Renal cortical epithelial cell (primary cell): Measurements from ENCODE around the gene ITPKA. TPM values are rescaled to one million over a fixed set of nuclear protein-coding genes. Genes with fewer than 3 reads are reported as not detected.
"Not testable (repeated sequence)": the region's sequence is repeated elsewhere in the genome, so short reads cannot be mapped to it uniquely, and the experiment has no call there.

Experiments
- DNase-seq: peaks from one replicate; pipeline ENCODE4 v3.0.0-alpha.2; 2011; ENCODE audit warnings: low read depth
- total RNA-seq: library from RNA; depleted of rRNA; stranded (reverse); fragments of >200 nt; gene quantifications from 2 replicates; pipeline ENCODE4 v1.2.3, GENCODE V29; 2014

Gene ITPKA
- 4.5 and 9.7 TPM in 2 replicates for total RNA-seq

DNA sequence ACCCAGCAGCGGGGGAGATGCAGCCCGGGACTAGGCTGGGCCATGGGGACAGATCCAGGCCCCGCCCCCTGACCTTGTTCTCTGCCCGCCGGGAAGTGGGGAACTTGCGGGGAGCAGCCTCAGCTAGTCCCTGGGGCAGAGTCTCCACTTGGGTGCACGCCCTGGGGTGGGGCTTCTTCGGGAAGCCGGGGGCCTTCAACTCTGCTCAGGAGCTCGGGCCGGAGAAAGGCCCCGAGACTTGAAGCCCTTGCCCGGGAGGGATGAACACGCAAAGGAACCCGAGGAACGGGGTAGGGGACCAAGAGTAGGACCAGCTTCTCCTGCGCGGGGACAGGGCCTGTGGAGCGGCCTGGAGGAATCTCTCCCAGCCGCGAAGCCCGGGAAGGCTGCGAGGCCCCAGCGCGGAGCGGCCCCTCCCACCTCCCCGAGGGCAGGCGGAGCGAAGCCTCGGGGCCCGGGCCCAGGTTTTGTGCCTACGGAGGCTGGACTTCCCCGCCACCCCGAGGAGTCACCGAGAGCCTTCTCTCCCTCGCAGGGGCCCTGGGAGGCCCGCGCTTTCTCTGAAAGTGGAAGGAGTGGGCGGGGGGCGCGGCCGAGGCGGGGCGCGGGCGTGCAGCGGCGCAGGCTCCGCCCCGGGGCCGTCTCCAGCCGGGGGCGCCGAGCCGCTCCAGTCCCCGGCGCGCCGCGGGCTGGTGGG is at the start of gene ITPKA:
Gene ITPKA, plus strand, starts transcription at position 670 of the 697 bp plus-strand sequence. CDS start 54 bp downstream, outside the sequence.
- DNase-seq, result peak; percentile 26

DNA sequence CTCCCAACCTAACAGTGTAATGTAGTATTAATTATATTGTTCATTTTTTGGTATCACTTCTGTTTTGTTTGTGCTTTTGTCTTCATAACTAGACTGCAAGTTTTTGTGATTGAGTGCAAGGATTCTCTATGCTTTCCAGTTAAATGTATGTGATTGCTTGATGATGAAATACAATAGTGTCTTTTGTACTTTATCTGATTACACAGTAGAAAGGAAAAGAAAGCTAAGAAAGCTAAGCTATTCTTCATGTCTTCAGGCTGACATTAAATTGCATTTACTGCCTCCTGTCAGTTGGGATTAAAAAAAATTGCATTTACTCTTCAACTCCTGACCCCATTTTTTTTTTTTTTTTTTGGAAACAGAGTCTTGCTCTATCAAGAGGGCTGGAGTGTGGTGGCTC is 48.3 kb upstream of the ITPKA start:
- no peak for DNase-seq

DNA sequence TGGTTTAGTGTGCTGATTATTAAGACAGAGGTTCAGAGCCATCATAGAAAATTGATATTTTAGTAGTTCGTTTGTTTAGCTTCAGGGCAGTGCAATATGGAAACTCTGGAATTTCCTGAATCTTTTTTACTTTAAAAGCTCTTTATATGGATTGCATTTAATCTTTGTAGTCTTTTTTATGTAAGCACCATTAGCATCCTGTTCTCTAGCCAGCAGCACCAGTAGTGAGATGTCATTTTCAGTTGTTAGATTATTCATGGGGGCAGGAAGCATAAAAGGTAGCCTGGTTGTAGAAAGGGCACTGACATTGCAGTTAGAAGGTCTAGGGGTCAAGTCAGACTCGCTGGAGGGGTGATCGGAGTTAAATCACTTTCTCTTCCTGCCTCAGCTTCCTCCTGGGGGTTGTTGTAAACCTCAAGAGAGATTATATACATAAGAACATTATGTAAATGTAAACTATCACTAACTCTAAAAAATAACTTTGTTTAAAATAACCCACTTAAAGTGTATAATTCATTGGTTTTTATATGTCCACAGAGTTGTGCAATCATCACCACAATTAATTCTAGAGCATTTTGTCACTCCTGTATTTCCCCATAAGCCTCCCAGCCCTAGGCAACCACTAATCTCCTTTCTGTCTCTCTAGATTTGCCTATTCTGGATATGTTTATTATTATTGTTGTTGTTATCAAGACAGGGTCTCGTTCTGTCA is 31.4 kb upstream of the ITPKA start:
- peak; percentile 43 for DNase-seq

DNA sequence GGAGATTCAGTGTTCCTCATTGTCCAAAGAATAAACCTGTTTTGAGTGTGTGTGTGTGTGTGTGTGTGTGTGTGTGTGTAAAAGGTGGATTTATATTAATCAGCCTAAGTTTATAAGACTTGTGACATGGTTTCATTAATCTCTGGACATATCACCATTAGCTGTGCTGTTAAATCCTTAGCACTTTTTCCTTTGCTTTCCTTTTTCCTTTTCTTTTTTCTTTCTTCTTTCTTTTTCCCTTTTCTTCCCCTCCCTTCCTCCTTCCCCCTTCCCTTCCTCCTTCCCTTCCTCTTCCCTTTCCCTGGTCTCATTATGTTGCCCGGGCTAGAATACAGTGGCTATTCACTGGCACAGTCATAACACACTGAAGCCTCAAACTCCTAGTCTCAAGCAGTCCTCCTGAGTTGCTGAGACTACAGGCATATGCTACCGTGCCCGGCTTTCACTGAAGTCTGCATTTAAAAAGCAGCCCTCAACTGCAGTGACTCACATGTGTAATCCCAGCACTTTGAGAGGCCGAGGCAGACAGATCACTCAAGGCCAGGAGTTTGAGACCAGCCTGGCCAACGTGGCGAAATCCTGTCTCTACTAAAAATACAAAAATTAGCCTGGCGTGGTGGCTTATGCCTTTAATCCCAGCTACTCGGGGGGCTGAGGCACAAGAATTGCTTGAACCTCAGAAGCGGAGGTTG is 28.6 kb upstream of the ITPKA start:
- DNase-seq, result no peak

DNA sequence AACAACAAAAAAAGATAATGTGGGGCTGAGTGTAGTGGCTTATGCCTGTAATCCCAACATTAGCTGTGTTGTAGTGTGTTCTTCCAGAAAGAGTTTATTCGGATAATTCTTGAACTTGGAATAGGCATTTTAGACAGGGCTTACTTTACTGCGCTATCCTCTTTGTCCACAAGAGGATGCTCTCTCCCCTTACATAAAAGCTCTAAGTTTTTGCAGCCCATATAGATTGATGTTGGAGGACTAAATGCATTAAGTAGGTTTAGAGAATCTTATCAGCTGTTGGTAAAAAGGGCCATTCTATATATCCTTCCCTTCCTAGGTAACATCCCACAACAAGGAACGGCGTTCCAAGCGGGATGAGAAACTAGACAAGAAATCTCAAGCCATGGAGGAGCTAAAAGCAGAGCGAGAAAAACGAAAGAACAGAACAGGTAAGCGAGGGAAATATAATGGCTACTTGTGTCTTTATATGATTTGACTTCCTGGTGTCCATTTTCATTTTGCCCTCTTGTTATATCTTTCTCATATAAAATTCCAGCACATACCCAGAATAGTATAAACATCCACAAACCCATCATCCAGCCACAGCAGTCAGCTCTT is 27.8 kb upstream of the ITPKA start:
- DNase-seq, result peak; percentile 66

DNA sequence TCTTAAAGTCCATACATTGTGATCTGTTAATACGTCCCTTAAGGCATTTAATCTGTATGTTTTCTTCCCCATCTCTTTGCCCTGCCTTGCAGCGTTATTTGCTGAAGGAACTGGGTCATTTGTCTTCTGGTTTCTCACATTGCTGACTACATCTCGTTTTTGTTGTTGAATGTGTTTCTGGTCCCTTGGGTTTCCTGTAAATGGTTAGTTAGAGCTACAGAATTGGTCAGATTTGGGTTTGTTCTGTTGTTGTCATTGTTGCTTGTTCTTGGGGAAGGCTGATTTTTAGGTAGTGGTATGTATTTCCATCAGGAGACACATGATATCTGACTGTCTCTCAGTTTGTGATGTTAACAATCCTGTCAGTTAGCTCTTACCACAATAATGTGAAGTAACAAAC is 27.0 kb upstream of the ITPKA start:
- DNase-seq, result no peak

DNA sequence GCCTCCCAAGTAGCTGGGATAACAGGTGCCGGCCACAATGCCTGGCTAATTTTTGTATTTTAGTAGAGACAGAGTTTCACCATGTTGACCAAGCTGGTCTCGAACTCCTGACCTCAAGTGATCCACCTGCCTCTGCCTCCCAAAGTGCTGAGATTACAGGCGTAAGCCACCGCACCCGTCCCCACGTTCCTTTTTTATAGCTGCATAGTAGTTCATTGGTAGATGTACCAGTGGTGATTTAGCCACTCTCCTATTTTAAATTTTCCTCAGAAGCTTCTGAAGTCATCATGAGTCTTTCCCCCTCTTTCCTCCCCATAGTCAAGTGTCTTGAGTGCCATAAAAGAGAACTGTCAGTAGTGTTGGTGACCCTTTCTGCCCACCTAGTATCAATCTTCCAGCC is 24.0 kb upstream of the ITPKA start:
- DNase-seq, result not testable (repeated sequence)

DNA sequence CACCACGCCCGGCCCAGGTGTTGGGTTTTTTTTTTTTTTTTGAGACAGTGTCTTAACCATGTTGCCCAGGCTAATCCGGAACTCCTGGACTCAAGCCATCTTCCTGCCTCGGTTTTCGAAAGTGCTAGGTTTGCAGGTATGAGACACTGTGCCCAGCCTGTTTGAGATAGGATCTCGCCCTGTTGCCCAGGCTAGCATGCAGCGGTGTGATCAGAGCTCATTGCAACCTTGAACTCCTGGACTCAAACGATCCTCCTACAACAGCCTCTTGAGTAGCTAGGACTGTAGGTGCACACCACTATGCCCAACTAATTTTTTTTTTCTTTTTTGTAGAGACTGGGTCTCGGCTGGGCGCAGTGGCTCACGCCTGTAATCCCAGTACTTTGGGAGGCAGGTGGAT is 20.3 kb upstream of the ITPKA start:
- no peak for DNase-seq

DNA sequence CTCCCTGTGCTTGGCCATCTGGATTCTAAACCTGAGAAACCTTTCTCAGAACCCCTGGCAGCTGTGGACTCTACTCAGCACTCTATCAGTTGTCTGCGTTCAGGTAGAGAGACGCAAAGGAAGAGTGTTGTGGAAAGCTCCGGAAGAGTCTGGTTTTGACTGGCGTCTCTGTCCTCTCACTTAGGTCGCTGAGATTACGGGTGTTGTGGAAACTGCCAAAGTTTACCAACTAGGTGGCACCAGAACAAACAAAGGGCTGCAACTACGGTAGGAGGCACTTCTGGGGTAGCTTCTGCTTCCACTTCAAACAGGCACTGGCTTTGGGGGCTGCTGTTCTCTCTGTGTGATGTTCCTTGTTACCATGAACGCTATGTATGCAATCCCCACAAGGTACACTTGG is 19.2 kb upstream of the ITPKA start:
- DNase-seq, result no peak

DNA sequence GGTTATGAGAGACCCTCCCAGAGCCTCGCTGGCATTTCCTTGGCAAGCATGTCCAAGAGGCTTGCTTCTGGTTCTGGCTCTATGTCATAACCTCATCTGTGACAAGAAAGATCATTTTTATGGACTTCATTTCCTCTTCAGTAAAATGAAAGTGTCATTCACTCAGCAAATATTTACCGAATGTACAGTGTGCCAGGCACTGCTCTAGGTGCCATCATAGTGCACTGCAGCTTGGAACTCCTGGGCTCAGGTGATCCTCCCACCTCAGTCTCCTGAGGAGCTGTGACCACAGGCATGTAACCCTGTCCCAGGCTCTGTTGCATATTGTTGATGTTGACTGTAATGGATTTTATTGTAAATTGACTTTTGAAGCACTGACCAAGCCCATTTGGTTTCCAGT is 18.7 kb upstream of the ITPKA start:
- no peak for DNase-seq

DNA sequence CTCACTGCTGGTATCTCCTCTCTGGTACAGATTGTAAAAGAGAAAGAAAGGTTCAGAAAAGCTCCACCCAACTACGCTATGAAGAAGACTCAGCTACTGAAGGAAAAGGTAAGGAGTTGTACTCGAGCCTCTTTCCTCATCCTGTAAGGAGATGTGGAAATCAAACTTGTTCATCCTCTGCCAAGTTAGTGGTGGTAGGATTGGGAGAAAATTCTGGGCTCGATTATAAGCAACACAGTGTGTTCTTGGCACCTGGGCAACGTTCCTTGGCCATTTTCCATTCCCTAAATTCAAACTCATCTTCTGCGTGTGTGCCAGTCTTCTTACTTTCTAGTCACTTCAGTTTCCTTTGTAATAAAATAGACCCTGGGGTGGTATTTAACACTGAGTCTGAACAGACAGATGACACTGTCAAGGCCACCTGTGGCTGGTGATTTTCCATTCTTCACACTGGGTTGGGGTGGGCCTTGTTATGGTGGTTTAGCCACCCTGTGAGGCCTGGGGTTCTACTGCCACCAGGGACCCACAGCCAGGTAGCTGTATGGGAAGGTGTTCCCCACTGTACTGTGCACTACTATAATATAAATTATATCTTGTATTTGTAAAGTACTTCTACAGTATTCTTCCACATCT is 17.1 kb upstream of the ITPKA start:
- peak; percentile 56 for DNase-seq

DNA sequence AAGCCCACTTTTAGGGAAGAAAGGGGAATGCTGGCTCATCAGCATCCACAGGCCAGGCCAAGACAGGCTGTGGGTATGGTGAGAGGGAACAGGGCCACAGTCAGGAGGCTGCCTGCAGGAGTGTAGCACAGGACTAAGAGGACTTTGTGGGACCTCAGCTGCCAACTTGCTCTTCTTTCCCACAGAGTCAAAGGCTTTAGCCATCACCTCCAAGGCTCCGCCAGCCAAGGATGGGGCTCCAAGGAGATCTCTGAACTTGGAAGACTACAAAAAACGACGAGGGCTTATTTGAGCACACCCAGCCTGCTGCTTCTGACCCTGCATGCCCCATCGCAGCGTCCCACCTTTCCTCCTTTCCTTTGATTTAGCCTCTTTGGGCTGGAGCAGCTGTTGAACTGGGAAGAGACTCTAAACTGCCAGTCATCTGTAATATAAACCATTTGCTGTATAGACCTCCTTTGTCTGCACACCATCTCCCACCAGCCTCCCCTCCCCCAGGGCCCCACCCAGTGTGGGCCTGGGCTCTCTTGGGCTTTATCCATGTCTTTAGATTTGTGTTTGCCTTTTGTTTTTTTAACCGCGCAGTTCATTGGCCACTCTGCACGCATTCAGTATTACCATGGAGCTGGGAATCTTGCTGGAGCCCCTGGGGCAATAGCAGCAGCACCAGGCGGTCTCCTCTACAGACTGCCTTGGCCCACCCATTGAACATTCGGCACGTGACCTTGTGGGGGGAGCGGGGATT is 13.1 kb upstream of the ITPKA start:
- DNase-seq, result no peak

DNA sequence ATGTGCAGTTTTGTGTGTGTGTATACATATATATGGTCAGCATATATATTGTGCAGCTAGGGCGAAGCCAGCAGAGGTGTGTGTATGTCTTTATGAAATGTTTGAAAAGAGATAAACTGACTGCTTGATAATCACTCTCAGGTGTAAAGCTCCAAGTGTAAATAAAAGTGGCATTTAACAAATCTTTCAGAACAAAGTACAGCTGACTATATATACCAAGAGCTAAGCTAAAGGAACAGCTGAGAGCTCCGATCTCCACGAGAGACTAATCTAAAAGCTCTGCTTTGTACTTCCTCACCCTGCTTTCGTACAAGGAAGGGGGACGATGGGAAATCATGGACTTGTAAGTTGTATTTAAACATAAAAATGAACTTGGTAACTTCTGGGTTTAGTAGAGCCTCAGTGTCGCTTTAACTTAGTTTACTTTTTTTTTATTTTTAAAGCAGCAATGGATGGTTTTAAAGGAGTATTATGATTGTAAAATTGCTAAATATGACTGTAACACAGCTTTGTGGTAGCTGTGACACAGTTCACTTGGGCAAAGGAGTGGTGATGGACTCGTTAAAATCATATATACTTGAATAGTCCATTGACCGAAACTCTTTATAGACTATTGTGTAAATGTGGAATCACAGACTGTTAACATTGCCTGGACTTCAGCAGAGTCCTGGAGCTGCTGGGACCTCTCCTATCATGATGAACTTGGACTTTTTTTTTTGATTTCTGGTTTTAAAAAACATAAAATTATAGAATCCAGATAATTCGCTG is 11.4 kb upstream of the ITPKA start:
- DNase-seq, result no peak

DNA sequence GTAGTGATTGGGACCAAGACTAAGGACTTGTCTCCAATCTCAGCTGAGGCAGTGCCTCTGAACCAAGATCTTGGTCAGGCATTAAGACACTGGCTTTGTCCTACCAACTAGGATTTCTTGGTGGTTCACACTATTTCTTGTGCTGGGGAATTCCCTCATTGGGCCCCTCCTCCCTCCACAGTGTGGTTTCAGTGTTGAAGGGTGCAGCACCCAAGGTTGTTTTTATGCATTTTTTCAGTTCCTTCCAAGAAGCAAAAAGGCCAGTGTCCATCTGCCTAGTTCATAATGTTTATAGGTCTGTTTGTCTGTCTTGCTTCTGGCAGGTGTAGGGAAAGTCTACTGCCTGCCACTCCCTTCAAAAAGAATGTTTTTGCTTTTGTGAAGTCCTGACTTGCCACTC is 10.6 kb upstream of the ITPKA start:
- DNase-seq, result peak; percentile 34

DNA sequence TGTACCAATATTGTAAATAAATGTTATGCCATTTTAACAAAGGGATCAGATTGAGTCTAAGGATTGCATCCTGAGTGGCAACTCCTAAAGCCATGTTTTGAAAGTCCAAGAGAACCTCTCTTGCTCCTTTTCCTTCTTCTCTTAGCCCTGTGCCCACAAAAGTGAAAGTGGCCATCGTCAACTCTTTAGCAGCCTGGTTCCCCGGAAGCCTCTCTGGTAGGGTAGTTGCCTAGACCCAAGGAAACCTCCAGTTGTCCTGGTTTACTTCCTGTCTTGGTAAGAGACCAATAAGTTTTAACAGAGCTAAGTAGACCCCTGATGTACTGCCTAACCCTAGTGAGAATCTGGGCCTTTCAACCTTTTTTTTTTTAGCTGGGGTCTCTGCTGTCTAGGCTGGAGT is 10.2 kb upstream of the ITPKA start:
- no peak for DNase-seq

DNA sequence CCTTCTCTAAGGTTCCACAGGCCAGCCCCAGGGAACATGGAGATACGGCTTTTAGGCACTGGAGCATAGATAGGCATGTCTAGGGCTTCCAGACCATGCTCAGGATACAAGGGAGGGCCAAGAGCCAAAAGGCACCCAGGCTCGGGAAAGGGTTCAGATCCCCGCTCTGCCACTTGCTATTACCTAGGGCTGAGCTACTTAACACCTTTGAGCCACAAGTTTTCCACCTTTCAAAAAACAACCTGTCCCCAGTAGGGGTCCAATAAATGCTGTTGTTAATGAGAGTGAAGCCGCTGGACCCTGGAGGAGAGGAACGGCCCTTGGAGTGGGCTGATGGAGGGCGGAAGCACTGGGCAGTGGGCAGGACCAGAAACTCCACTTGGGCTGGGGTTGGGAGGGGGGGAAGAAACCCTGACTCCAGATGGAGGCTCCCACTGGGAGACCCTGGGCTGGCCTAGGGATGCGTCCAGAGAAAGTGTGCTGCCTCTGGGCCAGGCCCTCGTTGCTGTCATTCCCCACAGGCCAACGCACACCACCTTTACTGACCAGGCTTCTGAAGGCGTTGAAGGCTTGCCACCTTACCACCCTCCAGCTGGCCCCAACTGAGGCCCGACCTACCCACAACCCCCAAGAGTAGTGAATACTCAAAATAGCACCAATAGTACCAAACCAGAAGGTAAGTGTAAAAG is 8.6 kb upstream of the ITPKA start:
- DNase-seq, result no peak

DNA sequence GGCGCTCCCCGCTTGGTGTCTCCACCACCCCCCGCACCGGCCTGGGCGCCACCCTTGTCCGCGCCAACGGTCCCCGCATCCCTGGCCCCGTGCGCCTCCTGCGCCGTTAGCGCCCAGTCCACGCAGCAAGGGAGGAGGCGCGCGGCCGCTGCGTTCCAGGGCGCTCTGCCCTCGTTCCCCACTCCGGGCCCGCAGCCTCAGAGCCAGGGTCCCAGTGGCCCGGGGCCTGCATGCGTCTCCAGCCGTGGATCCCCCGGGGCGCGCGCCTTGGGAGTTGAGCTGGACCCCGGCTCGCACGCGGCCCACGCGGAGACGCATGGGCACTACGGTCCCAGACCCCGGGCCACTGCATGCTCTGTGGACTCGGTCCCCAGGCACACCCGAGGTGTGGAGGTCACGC is 7.4 kb upstream of the ITPKA start:
- no peak for DNase-seq

DNA sequence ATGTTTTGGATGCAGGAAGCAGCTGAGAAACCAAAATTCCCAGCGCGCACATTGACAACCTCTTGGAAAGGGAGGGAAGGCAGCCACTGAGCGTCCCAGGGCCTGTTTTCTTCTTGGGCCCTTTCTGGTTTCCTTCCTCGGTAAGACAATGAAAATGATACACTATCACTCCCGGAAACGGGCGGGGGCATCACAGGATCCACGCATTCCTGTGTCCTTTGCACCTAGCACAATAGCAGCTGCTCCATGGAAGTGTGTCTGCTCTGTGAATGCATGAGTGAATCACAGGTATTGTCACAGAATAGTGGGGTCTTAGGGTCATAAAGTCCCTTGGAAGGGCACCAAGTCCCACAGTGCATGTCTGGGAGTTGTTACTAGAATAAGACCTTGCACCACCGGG is 6.3 kb upstream of the ITPKA start:
- no peak for DNase-seq

DNA sequence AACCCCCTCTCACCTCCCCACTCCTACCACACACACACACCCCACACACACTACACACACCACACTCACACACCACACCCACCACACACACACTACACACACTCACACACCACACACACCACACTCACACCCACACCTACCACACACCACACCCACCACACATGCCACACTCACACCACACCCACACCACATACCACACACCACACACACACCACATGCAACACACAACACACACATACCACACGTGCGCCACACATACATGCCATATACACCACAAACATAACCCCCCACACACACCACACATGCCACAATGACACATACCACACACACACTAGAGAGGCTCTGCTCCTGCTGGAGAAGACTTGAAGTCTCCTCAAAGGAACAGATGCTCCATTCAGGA is 5.9 kb upstream of the ITPKA start:
- no peak for DNase-seq

DNA sequence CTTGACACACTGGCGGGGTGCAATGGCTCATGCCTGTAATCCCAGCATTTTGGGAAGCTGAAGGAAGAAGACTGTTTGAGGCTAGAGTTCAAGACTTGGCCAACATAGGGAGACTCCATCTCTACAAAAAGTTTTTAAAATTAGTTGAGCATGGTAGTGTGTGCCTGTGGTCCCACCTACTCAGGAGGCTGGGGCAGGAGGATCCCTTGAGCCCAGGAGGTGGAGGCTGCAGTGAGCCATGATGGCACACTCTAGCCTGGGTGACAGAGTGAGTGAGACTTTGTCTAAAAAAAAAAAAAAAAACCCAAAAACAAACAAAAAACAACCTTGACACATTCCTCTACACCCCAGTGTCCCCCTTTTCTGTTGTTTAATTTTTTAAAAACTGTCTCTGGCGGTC is 4.0 kb upstream of the ITPKA start:
- no peak for DNase-seq
